Nephron progenitor cell (in vitro differentiated cells): Measurements from ENCODE around the gene GALNT10.

ENCODE experiments used
- DNase-seq: peaks from one replicate; pipeline ENCODE4 v3.0.0; 2021
- H3K27ac Mint-ChIP-seq: 2 replicates; pipeline ENCODE4 v1.8.0; 2021; ENCODE audit warnings: mild to moderate bottlenecking, moderate library complexity, mixed read lengths
- H3K27me3 Mint-ChIP-seq: 2 replicates; pipeline ENCODE4 v1.8.0; 2021; ENCODE audit warnings: mild to moderate bottlenecking, low read depth, mixed read lengths; ENCODE audit not compliant: poor library complexity
- H3K36me3 Mint-ChIP-seq: 2 replicates; pipeline ENCODE4 v1.8.0; 2021; ENCODE audit warnings: low read depth, mixed read lengths
- H3K4me1 Mint-ChIP-seq: 2 replicates; pipeline ENCODE4 v1.8.0; 2021; ENCODE audit warnings: mixed read lengths
- H3K4me3 Mint-ChIP-seq: 2 replicates; pipeline ENCODE4 v1.8.0; 2021; ENCODE audit warnings: mild to moderate bottlenecking, moderate library complexity, mixed read lengths
- H3K9me3 Mint-ChIP-seq: 2 replicates; pipeline ENCODE4 v1.8.0; 2021; ENCODE audit warnings: mild to moderate bottlenecking, moderate library complexity, mixed read lengths
- CTCF ChIP-seq: fragments of 200-600 bp; sonication (generic); IDR thresholded peaks from 2 replicates; pipeline ENCODE4 v1.5.0; 2021; ENCODE audit warnings: antibody characterized with exemption

GALNT10 gene

DNA sequence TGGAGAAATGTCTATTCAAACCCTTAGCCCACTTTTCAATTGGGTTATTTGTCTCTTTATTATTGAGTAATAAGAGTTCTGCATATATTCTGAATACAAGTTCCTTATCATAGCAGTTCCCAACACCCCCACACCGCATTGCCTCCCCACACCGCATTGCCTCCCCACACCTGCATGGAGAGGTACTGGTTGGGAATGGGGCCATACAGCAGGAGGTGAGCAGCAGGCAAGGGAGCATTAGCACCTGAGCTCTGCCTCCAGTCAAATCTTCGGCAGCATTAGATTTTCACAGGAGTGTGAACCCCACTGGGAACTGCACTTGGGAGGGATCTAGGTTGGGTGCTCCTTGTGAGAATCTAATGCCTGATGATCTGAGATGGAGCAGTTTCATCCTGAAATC lies 244.7 kb downstream of the GALNT10 start:
- DNase-seq, result no peak
- Mint-ChIP-seq H3K4me1 (no peaks in the 10 kb centered on the region), H3K36me3 (peaks cover 47% of the 10 kb centered on the region)

DNA sequence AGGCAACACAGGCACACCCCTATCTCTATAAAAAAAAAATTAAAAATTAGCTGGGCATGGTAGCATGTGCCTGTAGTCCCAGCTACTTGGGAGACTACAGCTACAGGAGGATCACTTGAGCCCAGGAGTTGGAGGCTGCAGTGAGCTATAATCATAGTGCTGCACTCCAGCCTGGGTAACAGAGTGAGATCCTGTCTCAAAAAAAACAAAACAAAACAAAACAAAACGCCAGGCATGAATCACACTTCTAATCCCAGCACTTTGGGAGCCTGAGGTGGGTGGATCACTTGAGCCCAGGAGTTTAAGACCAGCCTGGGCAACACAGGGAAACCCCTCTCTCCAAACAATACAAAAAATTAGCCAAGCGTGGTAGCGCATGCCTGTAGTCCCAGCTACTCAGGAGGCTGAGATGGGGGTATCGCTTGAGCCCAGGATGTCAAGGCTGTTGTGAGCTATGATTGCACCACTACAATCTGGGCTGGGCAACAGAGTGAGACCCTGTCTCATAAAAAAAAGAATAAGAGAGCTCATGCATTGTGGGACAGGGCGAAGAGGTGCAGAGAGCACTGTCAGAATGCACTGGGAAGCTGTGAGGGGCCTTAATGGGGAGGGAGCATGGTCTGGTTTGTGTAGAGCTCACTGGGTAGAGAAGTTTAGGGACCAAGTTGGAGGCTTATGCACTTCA lies 246.9 kb downstream of the GALNT10 start:
- Mint-ChIP-seq H3K27ac (no peak overlapping the region), H3K9me3 (peaks cover 5% of the 10 kb centered on the region), H3K27me3 (peaks cover 3% of the 10 kb centered on the region), H3K4me3 (no peak overlapping the region), H3K36me3 (peaks cover 65% of the 10 kb centered on the region), H3K4me1 (no peaks in the 10 kb centered on the region)
- no peak for TF ChIP-seq CTCF
- no peak for DNase-seq

More for the DNA sequence above, 244.7 kb downstream of the GALNT10 start:
- Mint-ChIP-seq H3K27ac (no peak overlapping the region), H3K27me3 (peaks cover 6% of the 10 kb centered on the region), H3K4me3 (no peak overlapping the region), H3K9me3 (peaks cover 5% of the 10 kb centered on the region)
- TF ChIP-seq CTCF, result no peak

DNA sequence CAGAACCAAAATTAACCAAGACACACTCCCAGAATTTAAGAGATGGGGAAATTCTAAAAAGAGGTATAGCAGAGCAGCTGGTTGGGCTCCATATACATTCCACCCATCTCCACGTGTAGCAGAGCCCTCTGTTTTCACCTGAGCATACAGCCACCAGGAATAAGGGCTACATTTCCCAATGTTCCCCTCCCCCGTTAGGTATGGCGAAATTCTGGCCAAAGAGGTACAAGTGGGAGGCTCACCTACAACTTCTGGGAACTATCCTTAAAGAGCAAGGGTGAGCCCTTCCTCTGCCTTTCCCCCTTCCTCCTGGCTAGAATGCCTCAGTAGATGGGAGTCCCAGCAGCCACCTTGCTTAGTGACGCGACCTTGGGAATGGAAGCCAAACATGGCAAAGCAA lies 250.0 kb downstream of the GALNT10 start:
- TF ChIP-seq CTCF, result no peak
- DNase-seq, result no peak
- Mint-ChIP-seq H3K4me1 (peaks cover 12% of the 10 kb centered on the region), H3K27ac (no peak overlapping the region), H3K27me3 (peaks cover 3% of the 10 kb centered on the region), H3K36me3 (peaks cover 52% of the 10 kb centered on the region), H3K9me3 (peaks cover 5% of the 10 kb centered on the region), H3K4me3 (no peak overlapping the region)

DNA sequence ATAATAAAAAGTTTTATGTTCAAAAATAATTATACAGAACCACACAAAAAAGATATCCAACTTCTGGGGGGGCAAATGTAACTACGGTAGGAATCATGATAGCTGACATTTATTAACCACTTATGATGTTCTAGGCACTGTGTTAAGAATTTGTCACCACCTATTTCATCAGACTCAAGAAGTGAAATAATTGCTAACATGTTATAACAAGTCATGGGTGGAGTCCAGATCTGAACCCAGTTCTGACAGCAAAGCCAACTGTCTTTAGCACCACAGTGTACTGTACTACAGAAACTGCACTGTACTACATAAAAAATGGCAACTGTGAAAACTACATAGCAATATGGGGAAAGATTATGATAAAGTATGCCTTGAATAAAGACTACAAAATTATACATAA lies 252.3 kb downstream of the GALNT10 start:
- TF ChIP-seq CTCF, result no peak
- H3K4me1 Mint-ChIP-seq, result peaks cover 26% of the 10 kb centered on the region
- H3K9me3 Mint-ChIP-seq, result no peaks in the 10 kb centered on the region
- peaks cover 31% of the 10 kb centered on the region for H3K36me3 Mint-ChIP-seq
- H3K27me3 Mint-ChIP-seq, result peaks cover 3% of the 10 kb centered on the region
- DNase-seq, result no peak
- H3K27ac Mint-ChIP-seq, result no peak overlapping the region
- H3K4me3 Mint-ChIP-seq, result no peak overlapping the region

DNA sequence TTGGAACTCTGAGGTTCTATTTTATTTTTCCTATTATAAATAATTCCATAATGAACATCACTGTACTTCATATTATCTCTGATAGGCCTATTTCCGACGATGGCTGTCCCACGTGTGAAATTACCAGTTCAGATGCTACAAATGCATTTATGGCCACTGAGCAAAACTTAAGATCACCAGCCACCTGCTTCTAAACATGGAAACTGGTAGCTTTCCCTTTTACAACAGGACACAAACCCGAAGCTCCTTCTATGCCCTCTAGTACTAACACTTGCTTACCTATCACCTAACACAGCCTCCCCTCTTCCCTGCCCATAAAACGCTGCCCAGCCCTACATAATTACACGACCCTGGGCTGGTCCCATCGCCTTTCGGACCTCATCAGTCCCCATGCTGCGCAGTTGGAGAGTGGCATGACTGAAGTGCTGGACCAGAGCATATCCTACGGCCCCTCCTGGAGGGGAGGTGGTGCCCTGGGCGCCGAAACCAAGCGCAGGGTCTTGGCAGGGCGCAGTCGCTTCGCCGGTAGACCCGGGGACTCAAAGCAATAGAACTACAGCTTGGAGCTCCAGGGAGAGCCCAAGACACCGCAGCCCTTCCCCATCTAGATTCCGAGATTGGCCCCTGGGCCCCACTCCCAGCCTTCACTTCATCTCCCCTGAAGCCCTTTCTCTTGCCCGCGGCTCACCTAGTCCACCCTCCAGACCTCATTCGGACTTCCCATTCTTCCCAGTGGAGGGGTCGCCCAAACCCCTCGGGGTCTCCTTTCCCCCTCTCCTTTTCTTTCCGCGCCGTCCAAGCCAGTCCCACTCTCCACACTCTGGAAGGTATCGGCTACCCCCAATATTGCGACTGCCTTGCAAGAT lies 254.3 kb downstream of the GALNT10 start:
- Mint-ChIP-seq H3K4me1 (peaks cover 40% of the 10 kb centered on the region), H3K27me3 (no peaks in the 10 kb centered on the region), H3K4me3 (peak overlapping the region; percentile 98), H3K9me3 (no peaks in the 10 kb centered on the region), H3K27ac (no peak overlapping the region), H3K36me3 (peaks cover 24% of the 10 kb centered on the region)
- TF ChIP-seq CTCF, result no peak
- DNase-seq, result peak; percentile 39
